Prostate gland (tissue), 2 donors: ENCODE data around the gene FAR2. TPM values are rescaled to one million over a fixed set of nuclear protein-coding genes. Genes with fewer than 3 reads are reported as not detected.

Source experiments
- DNase-seq: peaks from one replicate; pipeline ENCODE4 v3.0.0-alpha.2; 2019; ENCODE audit warnings: low spot score
- H3K27ac ChIP-seq, 2 donors: fragments of 200-600 bp; sonication (generic); 2 replicates each; pipeline ENCODE4 v1.5.1; 2017 to 2019
- H3K27me3 ChIP-seq: fragments of 200-600 bp; sonication (generic); replicated peaks from 2 replicates; pipeline ENCODE4 v1.5.1; 2019; ENCODE audit not compliant: insufficient read depth
- H3K36me3 ChIP-seq, 2 donors: fragments of 200-600 bp; sonication (generic); 1 replicate in 1 of 2; 2 replicates in 1 of 2; pipeline versions ENCODE4 v1.5.1 to v1.8.1; 2017 to 2019
- H3K4me1 ChIP-seq: fragments of 200-600 bp; sonication (generic); replicated peaks from 2 replicates; pipeline ENCODE4 v1.5.1; 2019
- H3K4me3 ChIP-seq, 2 donors: fragments of 200-600 bp; sonication (generic); 2 replicates each; pipeline ENCODE4 v1.5.1; 2017 to 2019
- H3K9me3 ChIP-seq: fragments of 200-600 bp; sonication (generic); 2 replicates; pipeline ENCODE4 v1.5.1; 2017
- POLR2A ChIP-seq: fragments of 450-650 bp; IDR thresholded peaks from one replicate; pipeline ENCODE4 v1.6.1; 2016; ENCODE audit warnings: antibody characterized with exemption, mild to moderate bottlenecking
- POLR2AphosphoS5 ChIP-seq: sonication (generic); formaldehyde crosslinking; IDR thresholded peaks from one replicate; pipeline ENCODE4 v1.6.1; 2017; ENCODE audit warnings: antibody characterized with exemption
- WGBS: methylation state at CpG from one replicate; pipeline ENCODE4 v1.1.5; 2018; 5-methylcytosine and 5-hydroxymethylcytosine counted together
- intact Hi-C: fragments of 100-400 bp; cut with DNase I; formaldehyde crosslinking; loops from one replicate; pipeline ENCODE4 v1.14.2; 2022
- total RNA-seq, 2 donors: library from RNA; depleted of rRNA; stranded (reverse); fragments of >200 nt; gene quantifications; one replicate each; pipeline ENCODE4 v1.1.0, GENCODE V29; 2016
- TF ChIP-seq, protein P1 (sequence below), 4 experiments: fragments of 200-600 bp in 2 of 4; fragments of 450-650 bp in 2 of 4; sonication (generic) in 2 of 4; IDR thresholded peaks; 1 replicate in 3 of 4; 2 replicates in 1 of 4; pipeline ENCODE4 v1.5.1; 2016 to 2019; ENCODE audit warnings: antibody characterized with exemption in 4 of 4, mild to moderate bottlenecking in 2 of 4, moderate library complexity in 2 of 4

The FAR2 gene
- total RNA-seq, 2 donors from 2014 or later = 3.1 to 7.2 TPM

DNA sequence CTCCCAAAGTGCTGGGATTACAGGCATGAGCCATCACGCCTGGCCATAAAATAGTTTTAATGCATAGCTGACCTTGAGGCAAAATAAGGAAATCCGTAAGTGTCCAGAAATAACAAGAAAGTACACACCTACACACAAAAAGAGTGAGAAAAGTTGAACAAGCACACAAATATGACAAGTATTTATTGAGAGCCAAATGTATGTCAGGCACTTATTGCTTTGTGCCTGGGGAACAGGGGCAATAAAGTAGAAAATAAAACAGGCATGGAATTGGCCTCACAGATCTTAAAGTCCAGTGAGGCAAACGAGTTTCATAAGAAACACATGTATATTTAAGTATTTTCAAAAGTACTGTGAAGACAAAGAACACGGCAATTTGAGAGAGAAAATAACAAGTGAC is 128.2 kb downstream of the FAR2 start:
- Histone ChIP-seq H3K9me3 (no peaks in the 10 kb centered on the region), H3K27me3 (no peaks in the 10 kb centered on the region), H3K4me1 (no peaks in the 10 kb centered on the region), H3K4me3 (no peak overlapping the region), H3K36me3 (no peaks in the 10 kb centered on the region), H3K27ac (no peak overlapping the region)
- no peak for DNase-seq
- WGBS = 81% methylated on average over 4 of the region's 4 CpGs
- TF ChIP-seq POLR2A (no peak), POLR2AphosphoS5 (no peak)
- TF ChIP-seq, protein P1, sequence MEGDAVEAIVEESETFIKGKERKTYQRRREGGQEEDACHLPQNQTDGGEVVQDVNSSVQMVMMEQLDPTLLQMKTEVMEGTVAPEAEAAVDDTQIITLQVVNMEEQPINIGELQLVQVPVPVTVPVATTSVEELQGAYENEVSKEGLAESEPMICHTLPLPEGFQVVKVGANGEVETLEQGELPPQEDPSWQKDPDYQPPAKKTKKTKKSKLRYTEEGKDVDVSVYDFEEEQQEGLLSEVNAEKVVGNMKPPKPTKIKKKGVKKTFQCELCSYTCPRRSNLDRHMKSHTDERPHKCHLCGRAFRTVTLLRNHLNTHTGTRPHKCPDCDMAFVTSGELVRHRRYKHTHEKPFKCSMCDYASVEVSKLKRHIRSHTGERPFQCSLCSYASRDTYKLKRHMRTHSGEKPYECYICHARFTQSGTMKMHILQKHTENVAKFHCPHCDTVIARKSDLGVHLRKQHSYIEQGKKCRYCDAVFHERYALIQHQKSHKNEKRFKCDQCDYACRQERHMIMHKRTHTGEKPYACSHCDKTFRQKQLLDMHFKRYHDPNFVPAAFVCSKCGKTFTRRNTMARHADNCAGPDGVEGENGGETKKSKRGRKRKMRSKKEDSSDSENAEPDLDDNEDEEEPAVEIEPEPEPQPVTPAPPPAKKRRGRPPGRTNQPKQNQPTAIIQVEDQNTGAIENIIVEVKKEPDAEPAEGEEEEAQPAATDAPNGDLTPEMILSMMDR (IDR thresholded peaks at IDR 0.05) = no peak
- intact Hi-C loops = no loop called here

DNA sequence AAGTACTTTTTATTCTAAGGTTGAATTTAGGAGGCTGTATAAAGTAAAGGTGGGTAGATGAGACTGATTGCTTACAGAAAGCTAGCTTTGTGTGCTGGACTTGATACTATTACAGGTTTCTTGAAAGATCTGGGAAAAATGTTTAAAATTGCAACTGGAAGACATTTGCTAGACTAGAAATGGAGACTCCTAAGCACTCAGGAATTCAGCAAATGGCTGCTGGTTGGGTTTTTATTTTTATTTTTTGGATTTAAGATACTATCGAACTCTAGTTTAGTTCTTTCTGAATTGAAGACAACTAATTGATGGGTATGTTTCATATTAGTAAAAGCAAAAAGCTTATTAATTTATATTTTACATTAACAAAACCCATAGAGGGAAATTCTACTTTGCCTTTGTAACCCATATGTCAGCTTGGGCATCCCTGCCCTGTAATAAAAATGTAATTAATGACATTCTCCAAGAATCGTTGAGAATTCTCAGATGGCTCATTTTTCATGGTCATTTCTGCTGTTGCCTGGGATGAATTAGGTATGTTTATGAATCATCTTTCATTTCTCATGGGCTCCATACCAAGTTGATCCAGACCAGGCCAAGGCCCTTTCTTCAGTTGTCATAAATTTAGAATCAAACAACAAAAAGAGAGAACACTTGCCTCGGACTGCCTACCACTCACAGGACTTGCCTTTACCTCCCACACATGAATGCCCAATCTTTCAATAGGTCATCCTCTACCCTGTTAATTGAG is 129.8 kb downstream of the FAR2 start:
- intact Hi-C loops = no loop called here
- Histone ChIP-seq H3K9me3 (no peaks in the 10 kb centered on the region), H3K27ac (no peak overlapping the region), H3K4me3 (no peak overlapping the region), H3K36me3 (no peaks in the 10 kb centered on the region), H3K4me1 (no peaks in the 10 kb centered on the region), H3K27me3 (no peaks in the 10 kb centered on the region)
- WGBS = 54% methylated on average over 3 of the region's 3 CpGs
- DNase-seq = no peak
- TF ChIP-seq POLR2A (no peak), POLR2AphosphoS5 (no peak)
- TF ChIP-seq, protein P1 (IDR thresholded peaks at IDR 0.05) = no peak

GRCh38 chr12:29281371-29282005 is 132.4 kb downstream of the FAR2 start:
- intact Hi-C loops = no loop called here
- H3K27me3 ChIP-seq = no peaks in the 10 kb centered on the region
- no peak for DNase-seq
- WGBS = 50% methylated on average over 5 of the region's 5 CpGs
- H3K9me3 ChIP-seq = no peaks in the 10 kb centered on the region
- no peaks in the 10 kb centered on the region for H3K36me3 ChIP-seq
- no peak overlapping the region for H3K4me3 ChIP-seq
- TF ChIP-seq, protein P1 (IDR thresholded peaks at IDR 0.05) = no peak
- TF ChIP-seq POLR2AphosphoS5 (no peak), POLR2A (no peak)
- no peak overlapping the region for H3K27ac ChIP-seq
- no peaks in the 10 kb centered on the region for H3K4me1 ChIP-seq

DNA sequence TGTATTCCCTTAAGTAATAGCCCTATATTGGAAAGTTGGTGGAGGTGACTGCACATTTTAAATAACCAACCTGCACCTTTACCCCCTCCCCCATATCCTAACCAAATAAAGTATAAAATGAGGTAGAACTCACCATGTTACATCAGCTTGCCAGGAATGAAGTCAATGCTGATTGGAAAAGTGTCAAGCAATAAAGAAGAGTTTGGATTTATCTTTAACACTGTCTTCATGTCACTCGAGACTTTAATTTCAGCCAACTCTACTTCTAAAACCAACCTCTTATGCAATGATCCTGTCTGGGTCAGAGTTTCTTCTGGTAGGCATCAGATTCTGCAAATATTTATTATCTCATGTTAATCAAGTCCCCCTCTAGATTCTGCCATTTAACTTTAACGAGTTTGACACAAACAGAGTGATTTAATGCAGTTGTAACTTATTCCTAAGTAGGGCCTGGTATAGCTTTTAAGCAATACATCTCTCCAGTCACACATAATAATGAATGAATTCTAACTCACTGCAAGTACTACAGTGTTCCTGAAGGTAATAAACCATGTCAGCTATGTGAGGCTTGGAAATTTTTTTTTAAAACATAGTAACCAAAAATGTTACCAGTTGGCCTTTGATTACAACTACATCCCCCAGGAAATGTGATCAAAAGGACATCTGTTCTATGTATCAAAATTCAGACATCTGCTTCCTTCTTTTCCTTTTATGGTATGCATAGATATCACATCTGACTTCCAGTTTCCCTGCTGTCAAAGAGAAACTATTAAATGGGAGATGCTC is 133.1 kb downstream of the FAR2 start:
- Histone ChIP-seq H3K9me3 (no peaks in the 10 kb centered on the region), H3K36me3 (no peaks in the 10 kb centered on the region), H3K27ac (no peak overlapping the region), H3K27me3 (no peaks in the 10 kb centered on the region), H3K4me3 (no peak overlapping the region), H3K4me1 (no peaks in the 10 kb centered on the region)
- no peak for DNase-seq
- intact Hi-C loops = no loop called here
- TF ChIP-seq, protein P1 (IDR thresholded peaks at IDR 0.05) = no peak
- TF ChIP-seq POLR2AphosphoS5 = no peak
- TF ChIP-seq POLR2A = no peak
- whole genome bisulfite sequencing = 44% methylated on average over 2 of the region's 2 CpGs
